ENCODE data around the gene AURKB. TPM values are rescaled to one million over a fixed set of nuclear protein-coding genes. Genes with fewer than 3 reads are reported as not detected.

The AURKB gene
- total and polyA plus RNA-seq, 2 of the 13 experiments (the other 11 are each of a cell fraction or from before 2014, with no cell fraction given) = 29.5 to 75.3 TPM

DNA sequence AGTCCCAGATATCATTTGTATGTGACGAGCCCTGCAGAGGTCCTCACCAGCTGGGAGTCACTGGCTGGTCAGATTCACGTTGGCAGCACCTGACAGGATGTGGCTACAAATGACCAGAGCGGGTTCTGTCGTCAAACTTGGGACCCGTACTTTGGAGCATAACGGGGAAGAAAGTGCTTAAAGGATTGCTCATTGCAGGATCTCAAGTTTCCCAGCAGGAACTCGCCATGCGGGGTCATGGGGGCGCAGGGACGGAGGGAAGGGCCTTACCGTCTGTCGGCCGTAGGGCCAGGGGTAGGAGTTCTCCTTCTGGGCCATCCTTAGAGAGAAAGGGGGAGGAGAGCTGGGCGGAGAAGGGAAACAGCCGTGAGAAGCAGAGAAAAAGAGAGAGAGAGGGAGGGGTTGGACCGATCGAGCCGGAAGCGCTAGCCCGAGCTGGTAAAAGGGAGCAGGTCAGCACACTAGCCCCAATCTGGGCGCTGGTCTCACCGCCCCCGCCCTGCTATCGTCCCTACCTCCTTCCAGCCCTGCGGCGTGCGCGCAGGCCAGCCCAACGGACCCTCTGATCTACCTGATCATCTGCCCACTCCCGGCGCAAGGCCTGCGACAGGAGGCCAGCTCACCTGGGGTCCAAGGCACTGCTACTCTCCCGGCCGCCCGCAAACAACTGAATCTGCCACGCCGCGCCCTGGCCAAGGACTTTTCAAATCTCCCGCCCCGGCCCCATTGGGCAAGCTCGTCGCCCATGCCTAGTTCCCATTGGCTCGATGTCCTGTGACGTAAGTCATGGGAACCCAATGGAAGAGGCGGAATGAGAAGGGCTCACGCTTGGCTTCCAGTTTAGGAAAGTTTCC is at the start of gene AURKB (continued):
- TF ChIP-seq, protein P1, sequence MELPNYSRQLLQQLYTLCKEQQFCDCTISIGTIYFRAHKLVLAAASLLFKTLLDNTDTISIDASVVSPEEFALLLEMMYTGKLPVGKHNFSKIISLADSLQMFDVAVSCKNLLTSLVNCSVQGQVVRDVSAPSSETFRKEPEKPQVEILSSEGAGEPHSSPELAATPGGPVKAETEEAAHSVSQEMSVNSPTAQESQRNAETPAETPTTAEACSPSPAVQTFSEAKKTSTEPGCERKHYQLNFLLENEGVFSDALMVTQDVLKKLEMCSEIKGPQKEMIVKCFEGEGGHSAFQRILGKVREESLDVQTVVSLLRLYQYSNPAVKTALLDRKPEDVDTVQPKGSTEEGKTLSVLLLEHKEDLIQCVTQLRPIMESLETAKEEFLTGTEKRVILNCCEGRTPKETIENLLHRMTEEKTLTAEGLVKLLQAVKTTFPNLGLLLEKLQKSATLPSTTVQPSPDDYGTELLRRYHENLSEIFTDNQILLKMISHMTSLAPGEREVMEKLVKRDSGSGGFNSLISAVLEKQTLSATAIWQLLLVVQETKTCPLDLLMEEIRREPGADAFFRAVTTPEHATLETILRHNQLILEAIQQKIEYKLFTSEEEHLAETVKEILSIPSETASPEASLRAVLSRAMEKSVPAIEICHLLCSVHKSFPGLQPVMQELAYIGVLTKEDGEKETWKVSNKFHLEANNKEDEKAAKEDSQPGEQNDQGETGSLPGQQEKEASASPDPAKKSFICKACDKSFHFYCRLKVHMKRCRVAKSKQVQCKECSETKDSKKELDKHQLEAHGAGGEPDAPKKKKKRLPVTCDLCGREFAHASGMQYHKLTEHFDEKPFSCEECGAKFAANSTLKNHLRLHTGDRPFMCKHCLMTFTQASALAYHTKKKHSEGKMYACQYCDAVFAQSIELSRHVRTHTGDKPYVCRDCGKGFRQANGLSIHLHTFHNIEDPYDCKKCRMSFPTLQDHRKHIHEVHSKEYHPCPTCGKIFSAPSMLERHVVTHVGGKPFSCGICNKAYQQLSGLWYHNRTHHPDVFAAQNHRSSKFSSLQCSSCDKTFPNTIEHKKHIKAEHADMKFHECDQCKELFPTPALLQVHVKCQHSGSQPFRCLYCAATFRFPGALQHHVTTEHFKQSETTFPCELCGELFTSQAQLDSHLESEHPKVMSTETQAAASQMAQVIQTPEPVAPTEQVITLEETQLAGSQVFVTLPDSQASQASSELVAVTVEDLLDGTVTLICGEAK (IDR thresholded peaks at IDR 0.05) = no peak
- TF ChIP-seq, protein P1 (CRISPR knock-in tag; IDR thresholded peaks at IDR 0.05) = no peak
- TF ChIP-seq, protein P2, sequence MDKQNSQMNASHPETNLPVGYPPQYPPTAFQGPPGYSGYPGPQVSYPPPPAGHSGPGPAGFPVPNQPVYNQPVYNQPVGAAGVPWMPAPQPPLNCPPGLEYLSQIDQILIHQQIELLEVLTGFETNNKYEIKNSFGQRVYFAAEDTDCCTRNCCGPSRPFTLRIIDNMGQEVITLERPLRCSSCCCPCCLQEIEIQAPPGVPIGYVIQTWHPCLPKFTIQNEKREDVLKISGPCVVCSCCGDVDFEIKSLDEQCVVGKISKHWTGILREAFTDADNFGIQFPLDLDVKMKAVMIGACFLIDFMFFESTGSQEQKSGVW (CRISPR knock-in tag; IDR thresholded peaks at IDR 0.05; ENCODE audit: borderline replicate concordance) = no peak
- TF ChIP-seq KDM2A (CRISPR knock-in tag; IDR thresholded peaks at IDR 0.05; ENCODE audit: borderline replicate concordance, low read depth) (no peak), SIN3A (IDR thresholded peaks at IDR 0.05; ENCODE audit: borderline replicate concordance, low read depth, low read length) (peak; percentile 99), GABPA (IDR thresholded peaks at IDR 0.05; ENCODE audit: low read depth, low read length) (no peak), GABPA (CRISPR knock-in tag; IDR thresholded peaks at IDR 0.05; ENCODE audit: low read depth) (no peak), NR2C2 (CRISPR knock-in tag; IDR thresholded peaks at IDR 0.05; ENCODE audit: borderline replicate concordance) (no peak), ZNF484 (CRISPR knock-in tag; IDR thresholded peaks at IDR 0.05; ENCODE audit: borderline replicate concordance, low read depth) (no peak), ZMYM2 (CRISPR knock-in tag; IDR thresholded peaks at IDR 0.05) (0 out of 2 replicates have a peak, but pooled peaks have one; percentile 32), CEBPB (IDR thresholded peaks at IDR 0.05; ENCODE audit: borderline replicate concordance, low read depth, low read length) (peak; percentile 85; the same call in 1 of the 2 replicates), ZNF629 (CRISPR knock-in tag; conservative IDR thresholded peaks at IDR 0.05) (no peak), ERF (CRISPR knock-in tag; IDR thresholded peaks at IDR 0.05) (no peak), TRIM24 (CRISPR knock-in tag; IDR thresholded peaks at IDR 0.05) (no peak), RBAK (CRISPR knock-in tag; IDR thresholded peaks at IDR 0.05) (no peak), MTA1 (CRISPR knock-in tag; IDR thresholded peaks at IDR 0.05; ENCODE audit: borderline replicate concordance) (peak; percentile 58; the same call in 1 of the 2 replicates), KLF16 (CRISPR knock-in tag; IDR thresholded peaks at IDR 0.05) (peak in 1 of 2 experiments; percentile 64; a peak in 2 of 4 replicates), TAF15 (IDR thresholded peaks at IDR 0.05; ENCODE audit: low read depth, low read length, poor library complexity, severe bottlenecking) (no peak), ZNF567 (CRISPR knock-in tag; IDR thresholded peaks at IDR 0.05; ENCODE audit: borderline replicate concordance) (no peak; the same call in 1 of the 2 replicates), ETV5 (CRISPR knock-in tag; IDR thresholded peaks at IDR 0.05; ENCODE audit: borderline replicate concordance) (no peak)

All from HepG2 (cell line).